T-helper 1 cell treated with Interleukin-12 subunit alpha and Interleukin-12 subunit beta and Interleukin-4 antibody, amounts not matched to agents 30 ng/mL and 1 ng/mL, for 36 hours (primary cell): ENCODE data around the gene SLC9A7. TPM values are rescaled to one million over a fixed set of nuclear protein-coding genes. Genes with fewer than 3 reads are reported as not detected.

Source experiments
- intact Hi-C: fragments of 100-400 bp; cut with micrococcal nuclease; formaldehyde crosslinking; loops from one replicate; pipeline ENCODE4 v1.15.1; 2024
- total RNA-seq: library from RNA; stranded (reverse); gene quantifications from 2 replicates; pipeline ENCODE4 v1.2.3, GENCODE V29; 2022

Gene SLC9A7
- total RNA-seq, 1 donor from 2014 or later: 15.4 TPM

GRCh38 chrX:46611658-46612362 lies 147.1 kb downstream of the SLC9A7 start:
- intact Hi-C loops: loop anchor here (2.0 kb wide), 2 partner anchors 39 to 75 kb away; partner anchors contain the start of gene CHST7

DNA sequence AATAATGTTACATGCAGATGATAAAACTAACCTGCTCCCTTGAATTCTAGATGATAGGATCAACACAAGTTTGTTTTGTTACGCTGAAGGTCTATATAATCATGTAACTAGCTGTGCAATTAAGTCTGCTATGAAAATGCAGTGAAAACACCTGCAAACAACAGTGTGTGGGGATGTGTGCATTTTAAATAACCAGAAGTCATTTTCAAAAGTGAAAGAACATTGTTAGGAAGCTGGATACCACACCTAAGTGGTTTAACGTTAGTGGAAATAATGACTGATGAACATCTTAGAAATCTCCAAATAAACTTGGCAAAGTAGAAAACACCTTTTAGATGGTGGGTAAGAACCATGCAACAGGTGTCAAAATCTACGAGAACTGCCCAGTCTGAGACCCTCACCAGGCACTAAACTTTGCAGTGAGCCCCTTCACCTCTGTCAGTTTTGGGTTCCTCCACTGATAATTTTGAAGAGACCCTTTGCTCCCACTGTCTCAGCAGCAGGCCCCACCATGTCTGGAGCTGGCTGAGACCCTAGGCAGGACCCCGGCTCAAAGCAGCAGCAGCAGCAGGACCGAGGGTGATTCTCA lies 148.8 kb downstream of the SLC9A7 start:
- intact Hi-C loops: loop anchor here (1.0 to 2.0 kb wide), 5 partner anchors 8 to 77 kb away; partner anchors contain the start of gene CHST7

DNA sequence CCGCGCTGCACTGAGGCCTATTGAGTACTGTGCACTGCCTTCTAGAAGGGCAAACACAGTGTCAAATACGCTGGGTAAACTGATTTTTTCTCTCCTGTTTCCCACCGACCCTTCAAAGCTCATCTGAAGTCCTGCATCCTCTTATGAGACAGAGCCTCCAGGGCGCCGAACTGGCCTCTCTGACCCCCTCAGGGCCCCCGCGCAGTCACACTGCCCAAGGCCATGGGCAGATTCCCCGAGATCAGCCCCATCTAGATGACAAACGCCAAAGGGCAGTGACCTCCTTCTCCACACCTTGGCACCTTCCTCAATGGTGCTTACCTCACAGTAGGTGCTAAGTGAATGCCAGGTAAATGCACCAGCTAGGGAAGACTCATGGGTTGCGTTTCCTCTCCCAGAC lies 151.0 kb downstream of the SLC9A7 start:
- intact Hi-C loops: no loop called here

DNA sequence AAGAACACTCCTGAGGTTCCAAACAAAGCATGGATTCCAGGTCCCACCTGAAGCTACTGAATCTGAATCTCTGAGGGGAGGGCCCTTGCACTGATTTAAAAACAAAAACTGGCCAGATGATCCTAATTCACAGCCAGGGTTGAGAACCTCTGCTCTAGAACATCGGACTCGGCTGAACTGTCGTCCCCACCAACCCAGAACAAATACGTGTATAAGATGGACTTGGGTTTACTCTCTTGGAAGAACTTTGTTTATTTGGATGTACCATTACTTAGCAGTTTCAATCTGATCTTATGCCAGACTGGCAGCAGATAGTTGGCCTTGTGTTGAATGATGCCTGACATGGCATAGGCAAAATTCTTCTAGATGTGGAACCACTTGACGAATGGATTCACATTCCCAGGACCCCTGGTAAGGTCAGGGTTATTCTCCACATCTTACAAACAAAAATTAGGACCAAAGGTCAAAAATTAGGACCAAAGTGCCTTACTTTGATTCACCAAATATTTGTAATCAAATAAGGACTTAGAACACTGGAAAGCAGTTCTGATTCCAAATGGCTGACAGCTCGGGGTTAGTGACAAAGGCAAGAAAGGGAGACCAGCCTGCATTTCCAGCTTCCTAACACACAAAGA lies 156.3 kb downstream of the SLC9A7 start:
- intact Hi-C loops: no loop called here

GRCh38 chrX:46601283-46601682 lies 157.6 kb downstream of the SLC9A7 start:
- intact Hi-C loops: no loop called here

- intact Hi-C loops: no loop called here
Measured at GRCh38 chrX:46599051-46599560, 159.8 kb downstream of the SLC9A7 start.

DNA sequence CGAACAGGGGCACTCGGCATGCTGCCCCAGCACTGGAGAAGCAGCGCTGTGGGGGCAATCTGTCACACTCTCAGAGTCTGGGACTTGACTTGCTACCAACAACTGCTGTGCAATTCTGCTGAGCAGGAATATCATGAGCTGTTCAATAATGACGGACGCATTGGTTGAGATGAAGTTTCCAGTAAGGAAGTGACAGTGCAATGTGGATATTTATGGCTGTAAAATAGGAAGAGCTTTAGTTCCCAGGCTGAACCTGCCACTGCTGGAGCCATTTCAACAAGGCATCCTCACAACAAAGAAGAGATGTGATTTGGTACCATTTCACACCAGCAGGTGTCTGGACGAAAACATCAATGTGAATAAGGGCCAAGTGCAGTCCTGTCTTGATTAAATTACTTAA lies 161.1 kb downstream of the SLC9A7 start:
- intact Hi-C loops: no loop called here

- intact Hi-C loops: no loop called here
Measured at GRCh38 chrX:46597208-46597607, 161.7 kb downstream of the SLC9A7 start.

DNA sequence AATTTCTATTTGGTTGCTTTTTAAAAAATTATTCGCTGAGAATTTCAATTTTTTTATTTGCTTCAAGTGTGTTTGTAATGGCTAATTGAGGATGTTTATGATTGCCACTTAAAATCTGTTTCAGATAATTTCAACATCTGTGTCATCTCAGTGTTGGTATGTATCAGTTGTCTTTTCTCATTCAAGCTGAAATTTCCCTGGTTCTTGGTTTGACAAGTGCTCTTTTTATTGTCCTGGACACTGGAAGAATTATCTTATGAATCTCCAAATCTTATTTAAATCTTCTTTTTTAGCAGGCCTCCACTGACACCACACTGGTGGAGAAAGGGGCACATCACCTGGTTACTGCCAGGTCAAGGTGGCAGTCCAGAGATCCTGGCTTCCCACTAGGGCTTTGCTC lies 163.8 kb downstream of the SLC9A7 start:
- intact Hi-C loops: no loop called here

GRCh38 chrX:46589977-46590723 lies 168.8 kb downstream of the SLC9A7 start:
- intact Hi-C loops: loop anchor here (5.0 kb wide), 1 partner anchor 43 kb away; the partner anchor contains the start of gene ZNF674

- intact Hi-C loops: loop anchor here (1.0 to 5.0 kb wide), 2 partner anchors 22 to 41 kb away; partner anchors contain the start of gene ZNF674
Measured at GRCh38 chrX:46588263-46588662, 170.7 kb downstream of the SLC9A7 start.

- intact Hi-C loops: loop anchor here (1.0 to 5.0 kb wide), 4 partner anchors 13 to 41 kb away; partner anchors contain the start of gene ZNF674
Measured at GRCh38 chrX:46587753-46588171, 171.2 kb downstream of the SLC9A7 start.

DNA sequence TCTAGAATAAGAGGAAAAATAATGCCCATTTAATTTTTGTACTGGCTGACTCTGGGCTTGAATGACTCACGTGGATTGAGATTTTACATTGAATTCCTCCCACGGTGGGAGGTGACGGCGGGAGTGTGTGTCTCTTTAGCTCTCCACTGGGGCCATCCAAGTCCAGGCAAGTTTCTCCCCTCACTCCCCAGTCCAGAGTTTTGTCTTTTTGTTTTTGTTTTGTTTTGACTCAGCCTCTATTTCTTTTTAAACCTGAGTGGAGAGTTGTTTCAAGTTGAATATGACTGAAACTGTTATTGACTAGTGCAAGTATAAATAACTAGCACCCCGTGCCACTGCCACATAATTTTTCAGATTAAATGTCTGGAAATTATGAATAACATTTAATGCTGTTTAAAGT lies 171.8 kb downstream of the SLC9A7 start:
- intact Hi-C loops: loop anchor here (1.0 to 5.0 kb wide), 3 partner anchors 13 to 41 kb away; partner anchors contain the start of gene ZNF674

DNA sequence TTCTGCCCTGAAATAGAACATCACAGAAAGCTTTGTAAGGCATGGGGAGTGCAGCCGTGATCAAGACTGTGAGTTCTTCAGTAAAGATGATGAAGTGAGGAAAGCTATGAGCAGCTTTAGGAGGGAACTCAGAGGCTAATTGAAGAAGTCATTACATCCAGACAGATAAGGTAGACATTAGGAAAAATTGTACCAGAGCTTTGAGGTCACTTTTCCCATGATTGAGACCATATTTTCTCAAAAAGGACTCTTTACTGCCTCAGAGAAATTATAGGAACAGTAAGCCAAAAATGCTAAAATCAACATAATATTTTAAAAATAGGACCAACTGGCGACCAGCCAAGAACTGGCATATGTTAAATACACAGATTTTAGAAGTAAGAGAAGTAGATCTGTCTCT lies 174.2 kb downstream of the SLC9A7 start:
- intact Hi-C loops: loop anchor here (5.0 kb wide), 1 partner anchor 37 kb away; the partner anchor contains the start of gene ZNF674

GRCh38 chrX:46582966-46583365 lies 176.0 kb downstream of the SLC9A7 start:
- intact Hi-C loops: no loop called here

DNA sequence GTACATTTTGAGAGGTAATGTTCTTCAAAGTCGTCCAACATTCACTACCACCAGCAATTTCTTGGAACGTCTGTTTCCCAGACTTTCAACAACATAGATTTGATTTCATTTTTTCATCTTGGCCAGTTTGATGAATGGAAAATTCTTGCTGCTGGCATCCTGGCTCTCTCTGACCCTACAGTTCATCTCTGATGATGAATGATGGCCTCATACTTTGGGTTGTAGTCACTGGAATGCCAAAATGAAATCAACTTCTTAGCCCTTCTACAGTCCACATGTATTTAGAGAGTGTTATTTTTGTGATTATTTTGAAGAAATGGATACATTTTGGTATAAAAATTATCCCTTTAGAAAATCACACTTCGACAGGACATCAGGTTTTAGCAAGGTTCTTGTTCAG lies 176.6 kb downstream of the SLC9A7 start:
- intact Hi-C loops: no loop called here

DNA sequence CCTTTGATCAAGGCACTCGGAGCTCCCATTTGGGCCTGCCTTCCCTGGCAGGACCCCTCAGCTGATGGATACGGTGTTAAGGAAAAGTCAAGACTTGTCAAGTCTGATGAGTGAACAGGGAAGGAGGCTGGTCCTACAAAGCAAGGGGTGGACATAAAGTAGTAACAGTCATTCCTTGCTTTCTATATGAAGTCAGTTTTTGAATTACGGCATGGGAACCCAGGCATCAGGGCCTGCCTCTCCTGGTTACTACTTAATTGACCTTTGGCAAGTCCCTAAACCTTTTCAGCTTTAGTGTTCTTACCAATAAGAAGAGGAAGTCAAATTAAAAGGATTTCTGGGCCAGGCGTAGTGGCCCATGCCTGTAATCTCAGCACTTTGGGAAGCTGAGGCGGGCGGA lies 178.3 kb downstream of the SLC9A7 start:
- intact Hi-C loops: no loop called here

GRCh38 chrX:46579250-46579649 lies 179.7 kb downstream of the SLC9A7 start:
- intact Hi-C loops: no loop called here

DNA sequence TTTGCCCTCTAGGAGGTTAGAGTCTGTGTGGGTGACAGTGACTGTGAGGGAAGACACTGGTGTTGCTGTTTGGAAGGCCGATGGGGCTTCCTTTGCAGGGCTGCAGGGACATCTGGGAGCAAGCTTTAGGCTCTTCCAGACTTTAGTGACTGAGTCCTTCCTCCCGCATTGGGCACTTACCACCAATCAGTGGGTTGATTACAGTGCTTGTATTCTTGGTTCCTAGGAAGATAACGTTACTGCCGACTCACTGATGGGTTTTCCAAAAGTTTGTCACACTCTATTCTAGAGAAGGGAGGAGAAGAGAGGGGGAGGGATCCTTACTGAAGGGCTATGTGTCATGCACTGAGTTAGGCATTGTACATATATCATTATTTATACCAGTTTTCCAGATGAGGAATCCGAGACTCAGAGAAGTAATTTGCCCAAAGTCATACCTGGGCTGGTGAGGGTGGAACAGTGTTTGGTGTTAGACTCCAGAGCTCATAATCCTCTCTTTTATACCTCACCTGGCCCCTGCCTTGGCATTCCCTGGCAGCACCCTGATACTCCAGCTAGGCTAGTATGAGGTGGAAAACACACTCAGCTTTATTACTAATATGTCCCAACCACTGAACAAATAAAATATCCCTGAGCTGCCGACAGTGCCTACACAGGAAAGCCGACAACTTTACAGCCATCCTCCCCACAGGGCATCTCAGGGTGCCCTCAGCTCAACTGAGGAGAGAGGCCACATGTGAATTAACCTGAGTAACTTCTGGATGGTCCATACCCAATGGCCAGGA lies 181.5 kb downstream of the SLC9A7 start:
- intact Hi-C loops: no loop called here

DNA sequence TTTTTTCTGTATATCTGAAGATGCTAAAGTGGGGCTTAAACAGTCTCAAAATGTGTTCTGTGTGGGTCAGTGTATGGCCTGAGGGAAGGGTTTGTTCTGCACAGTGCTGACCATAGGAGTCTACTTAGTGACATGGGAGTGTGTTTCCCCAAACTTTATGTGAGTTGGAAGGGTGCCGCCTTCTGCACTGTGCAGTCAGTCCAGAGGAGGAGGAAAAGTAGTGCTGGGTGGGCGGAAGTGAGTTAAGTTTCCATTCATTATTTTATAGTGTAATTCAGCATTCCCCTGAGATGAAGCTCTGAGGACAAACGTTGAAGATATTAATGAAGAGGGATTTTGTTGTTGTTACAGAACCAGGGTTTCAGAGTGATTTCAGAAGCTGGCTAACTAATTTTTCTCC lies 182.5 kb downstream of the SLC9A7 start:
- intact Hi-C loops: no loop called here
